ENCODE results near the gene CCDC50. TPM values are rescaled to one million over a fixed set of nuclear protein-coding genes. Genes with fewer than 3 reads are reported as not detected.

The CCDC50 gene
- total RNA-seq, 1 donor from 2014 or later: 55.9 TPM

DNA sequence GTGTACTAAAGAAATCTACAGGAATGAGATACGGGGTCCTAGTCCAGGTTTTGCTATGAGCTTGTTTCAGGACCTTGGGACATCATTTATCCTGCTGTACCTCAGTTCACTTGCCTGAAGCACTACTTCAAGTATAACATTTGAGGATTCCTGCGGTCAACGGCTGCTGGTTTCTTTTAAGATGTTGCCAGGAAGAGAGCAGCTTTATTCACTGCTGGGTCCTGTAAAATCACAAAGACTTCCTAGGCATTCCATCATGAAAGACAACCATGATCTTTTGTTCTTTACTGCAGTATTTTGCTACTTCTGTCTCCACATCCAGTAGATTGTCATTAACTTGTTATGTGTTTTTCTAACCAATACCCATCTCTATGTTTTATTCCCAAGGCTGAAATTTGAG lies 70.7 kb downstream of the CCDC50 start:
- no peaks in the 10 kb centered on the region for H3K27me3 Mint-ChIP-seq (ENCODE audit: low read depth)
- no peak for DNase-seq (ENCODE audit: low spot score)
- no peak overlapping the region for H3K27ac Mint-ChIP-seq (ENCODE audit: unreplicated experiment)

DNA sequence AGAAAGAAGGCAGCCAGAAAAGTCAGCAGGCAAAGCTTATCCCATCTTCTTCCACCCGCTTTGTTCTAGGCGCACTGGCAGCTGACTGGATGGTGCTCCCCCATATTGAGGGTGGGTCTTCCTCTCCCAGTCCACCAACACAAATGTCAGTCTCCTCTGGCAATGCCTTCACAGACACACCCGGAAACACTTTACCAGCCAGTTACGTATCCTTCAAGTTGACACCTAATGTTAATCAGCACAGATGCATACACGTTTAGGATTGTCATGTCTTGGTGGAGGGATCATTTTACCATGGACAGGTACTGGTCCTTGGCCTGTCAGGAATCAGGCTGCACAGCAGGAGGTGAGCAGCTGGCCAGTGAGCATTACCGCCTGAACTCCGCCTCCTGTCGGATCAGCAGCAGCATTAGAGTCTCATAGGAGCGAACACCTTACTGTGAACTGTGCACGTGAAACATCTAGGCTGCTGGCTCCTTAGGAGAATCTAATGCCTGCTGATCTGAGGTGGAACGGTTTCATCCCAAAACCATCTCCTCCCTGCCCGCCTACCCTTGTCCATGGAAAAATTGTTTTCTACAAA lies 72.7 kb downstream of the CCDC50 start:
- TF ChIP-seq, protein P1, sequence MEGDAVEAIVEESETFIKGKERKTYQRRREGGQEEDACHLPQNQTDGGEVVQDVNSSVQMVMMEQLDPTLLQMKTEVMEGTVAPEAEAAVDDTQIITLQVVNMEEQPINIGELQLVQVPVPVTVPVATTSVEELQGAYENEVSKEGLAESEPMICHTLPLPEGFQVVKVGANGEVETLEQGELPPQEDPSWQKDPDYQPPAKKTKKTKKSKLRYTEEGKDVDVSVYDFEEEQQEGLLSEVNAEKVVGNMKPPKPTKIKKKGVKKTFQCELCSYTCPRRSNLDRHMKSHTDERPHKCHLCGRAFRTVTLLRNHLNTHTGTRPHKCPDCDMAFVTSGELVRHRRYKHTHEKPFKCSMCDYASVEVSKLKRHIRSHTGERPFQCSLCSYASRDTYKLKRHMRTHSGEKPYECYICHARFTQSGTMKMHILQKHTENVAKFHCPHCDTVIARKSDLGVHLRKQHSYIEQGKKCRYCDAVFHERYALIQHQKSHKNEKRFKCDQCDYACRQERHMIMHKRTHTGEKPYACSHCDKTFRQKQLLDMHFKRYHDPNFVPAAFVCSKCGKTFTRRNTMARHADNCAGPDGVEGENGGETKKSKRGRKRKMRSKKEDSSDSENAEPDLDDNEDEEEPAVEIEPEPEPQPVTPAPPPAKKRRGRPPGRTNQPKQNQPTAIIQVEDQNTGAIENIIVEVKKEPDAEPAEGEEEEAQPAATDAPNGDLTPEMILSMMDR (IDR thresholded peaks at IDR 0.05): no peak
- H3K9me3 Mint-ChIP-seq (ENCODE audit: low read depth): peaks cover 2% of the 10 kb centered on the region

More for the DNA sequence above, 70.7 kb downstream of the CCDC50 start:
- H3K9me3 Mint-ChIP-seq (ENCODE audit: low read depth): no peaks in the 10 kb centered on the region
- no peak overlapping the region for H3K4me3 Mint-ChIP-seq (ENCODE audit: unreplicated experiment)
- peaks cover 14% of the 10 kb centered on the region for H3K36me3 Mint-ChIP-seq (ENCODE audit: low read depth)
- TF ChIP-seq, protein P1 (IDR thresholded peaks at IDR 0.05): no peak
- H3K4me1 Mint-ChIP-seq (ENCODE audit: low read depth): peaks cover 4% of the 10 kb centered on the region

DNA sequence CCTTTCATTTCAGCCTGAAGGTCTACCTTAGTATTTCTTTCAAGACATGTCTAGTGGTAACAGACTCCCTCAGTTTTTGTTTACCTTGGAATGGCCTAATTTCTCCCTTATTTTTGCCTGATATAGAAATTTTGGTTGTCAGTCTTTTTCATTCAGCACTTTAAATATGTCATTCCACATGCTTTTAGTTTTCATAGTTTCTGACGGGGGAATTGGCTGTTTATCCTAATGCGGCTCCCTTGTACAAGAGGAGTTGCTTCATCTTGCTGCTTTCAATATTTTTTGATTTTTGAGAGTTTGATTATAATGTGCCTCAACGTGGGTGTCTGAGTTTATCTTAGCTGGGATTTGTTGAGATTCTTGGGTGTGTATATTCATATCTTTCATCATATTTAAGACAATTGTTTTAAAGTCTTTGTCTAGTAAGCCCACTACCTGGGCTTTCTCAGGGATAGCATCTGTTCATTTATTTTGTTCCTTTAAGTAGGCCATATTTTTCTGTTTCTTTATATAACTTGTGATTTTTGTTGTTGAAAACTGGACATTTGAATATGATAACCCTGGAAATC lies 80.7 kb downstream of the CCDC50 start:
- H3K36me3 Mint-ChIP-seq (ENCODE audit: low read depth): peaks cover 5% of the 10 kb centered on the region
- no peaks in the 10 kb centered on the region for H3K27me3 Mint-ChIP-seq (ENCODE audit: low read depth)
- H3K9me3 Mint-ChIP-seq (ENCODE audit: low read depth): peaks cover 24% of the 10 kb centered on the region
- DNase-seq (ENCODE audit: low spot score): no peak
- no peak overlapping the region for H3K27ac Mint-ChIP-seq (ENCODE audit: unreplicated experiment)
- no peak overlapping the region for H3K4me3 Mint-ChIP-seq (ENCODE audit: unreplicated experiment)
- H3K4me1 Mint-ChIP-seq (ENCODE audit: low read depth): peaks cover 8% of the 10 kb centered on the region
- TF ChIP-seq, protein P1 (IDR thresholded peaks at IDR 0.05): no peak

More for the DNA sequence above, 72.7 kb downstream of the CCDC50 start:
- Mint-ChIP-seq H3K27me3 (ENCODE audit: low read depth) (no peaks in the 10 kb centered on the region), H3K27ac (ENCODE audit: unreplicated experiment) (no peak overlapping the region), H3K4me1 (ENCODE audit: low read depth) (peaks cover 4% of the 10 kb centered on the region), H3K36me3 (ENCODE audit: low read depth) (peaks cover 9% of the 10 kb centered on the region), H3K4me3 (ENCODE audit: unreplicated experiment) (no peak overlapping the region)
- DNase-seq (ENCODE audit: low spot score): no peak

DNA sequence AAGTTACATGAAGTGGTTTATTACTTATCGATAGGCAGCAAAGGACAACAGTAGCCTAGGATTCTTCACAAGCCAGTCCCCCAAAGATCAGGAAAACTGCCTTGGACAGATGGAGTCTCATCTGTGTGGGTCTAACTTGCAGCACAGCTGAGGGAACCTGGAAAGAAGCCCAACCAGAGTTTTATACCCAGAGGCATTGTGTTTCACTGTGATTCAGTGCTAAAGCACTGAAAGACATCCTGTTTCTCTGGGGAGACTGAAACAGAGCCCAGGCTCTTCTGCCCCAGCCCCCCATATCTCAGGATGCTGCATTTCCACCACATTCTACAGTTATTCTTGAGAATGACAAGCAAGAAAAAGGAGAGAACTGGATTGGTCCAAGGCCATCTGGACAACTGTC lies 83.6 kb downstream of the CCDC50 start:
- H3K27me3 Mint-ChIP-seq (ENCODE audit: low read depth): no peaks in the 10 kb centered on the region
- peaks cover 19% of the 10 kb centered on the region for H3K9me3 Mint-ChIP-seq (ENCODE audit: low read depth)
- TF ChIP-seq, protein P1 (IDR thresholded peaks at IDR 0.05): no peak
- peaks cover 10% of the 10 kb centered on the region for H3K4me1 Mint-ChIP-seq (ENCODE audit: low read depth)
- H3K4me3 Mint-ChIP-seq (ENCODE audit: unreplicated experiment): no peak overlapping the region
- peak overlapping the region; percentile 71 for H3K27ac Mint-ChIP-seq (ENCODE audit: unreplicated experiment)
- H3K36me3 Mint-ChIP-seq (ENCODE audit: low read depth): peaks cover 5% of the 10 kb centered on the region
- no peak for DNase-seq (ENCODE audit: low spot score)

DNA sequence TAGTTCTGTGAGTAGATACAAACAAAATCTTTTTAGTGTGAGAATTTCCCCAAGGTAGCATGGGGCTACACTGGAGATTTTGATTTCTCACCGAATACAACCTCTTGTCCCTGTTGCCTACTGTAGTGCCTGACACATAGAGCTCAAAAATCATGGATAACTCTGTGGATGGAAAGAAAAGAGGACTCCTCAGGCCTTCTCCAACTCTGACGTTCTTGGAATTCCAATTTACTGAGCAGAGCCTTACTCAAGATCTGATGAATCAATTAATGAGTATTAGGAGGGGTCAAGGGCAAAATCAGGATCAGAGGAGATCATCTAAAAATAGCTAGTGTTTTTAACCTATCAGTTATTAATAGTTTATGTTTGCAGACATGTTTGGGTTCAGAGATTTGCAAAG lies 85.1 kb downstream of the CCDC50 start:
- H3K4me1 Mint-ChIP-seq (ENCODE audit: low read depth): peaks cover 10% of the 10 kb centered on the region
- no peak for DNase-seq (ENCODE audit: low spot score)

More for the DNA sequence above, 85.1 kb downstream of the CCDC50 start:
- no peak overlapping the region for H3K27ac Mint-ChIP-seq (ENCODE audit: unreplicated experiment)
- H3K36me3 Mint-ChIP-seq (ENCODE audit: low read depth): peaks cover 5% of the 10 kb centered on the region
- H3K4me3 Mint-ChIP-seq (ENCODE audit: unreplicated experiment): no peak overlapping the region
- TF ChIP-seq, protein P1 (IDR thresholded peaks at IDR 0.05): no peak
- no peaks in the 10 kb centered on the region for H3K27me3 Mint-ChIP-seq (ENCODE audit: low read depth)
- peaks cover 13% of the 10 kb centered on the region for H3K9me3 Mint-ChIP-seq (ENCODE audit: low read depth)

Data from chondrocyte (in vitro differentiated cells).